Measurements from ENCODE around the gene TTYH2. TPM values are rescaled to one million over a fixed set of nuclear protein-coding genes. Genes with fewer than 3 reads are reported as not detected.

TTYH2 gene
- total and polyA plus RNA-seq, 2 experiments from 2014 or later: 1.4 to 3.9 TPM

- TF ChIP-seq ZNF462 (CRISPR knock-in tag; IDR thresholded peaks at IDR 0.05) (no peak), STAT1 (IDR thresholded peaks at IDR 0.05; ENCODE audit: unreplicated experiment) (no peak), EZH2phosphoT487 (IDR thresholded peaks at IDR 0.05; ENCODE audit: unreplicated experiment) (no peak), REST (IDR thresholded peaks at IDR 0.05; ENCODE audit: unreplicated experiment) (no peak), ZNF114 (CRISPR knock-in tag; IDR thresholded peaks at IDR 0.05) (no peak), ZNF331 (CRISPR knock-in tag; IDR thresholded peaks at IDR 0.05; ENCODE audit: low read depth) (no peak), CREB1 (CRISPR knock-in tag; IDR thresholded peaks at IDR 0.05; ENCODE audit: low read depth) (no peak), JUNB (IDR thresholded peaks at IDR 0.05; ENCODE audit: unreplicated experiment) (no peak), NANOG (IDR thresholded peaks at IDR 0.05; ENCODE audit: borderline replicate concordance) (no peak)
Measured at GRCh38 chr17:74274709-74275340, 61.5 kb downstream of the TTYH2 start (continued).
